ENCODE data around the gene FBXO28. TPM values are rescaled to one million over a fixed set of nuclear protein-coding genes. Genes with fewer than 3 reads are reported as not detected.
"Not testable (repeated sequence)": the region's sequence is repeated elsewhere in the genome, so short reads cannot be mapped to it uniquely, and the experiment has no call there.

FBXO28 gene
- total and polyA plus RNA-seq, 7 donors = 10.2 to 32.7 (median 21.9) TPM

GRCh38 chr1:224076407-224076806, 37.5 kb upstream of the FBXO28 start:
- H3K4me1 ChIP-seq = no peaks in the 10 kb centered on the region
- 89 to 94% methylated on average over 3 of the region's 3 CpGs for WGBS, 2 donors
- no peak for TF ChIP-seq CTCF (IDR thresholded peaks at IDR 0.05)
- no peak for TF ChIP-seq EP300 (IDR thresholded peaks at IDR 0.05)
- no peak for TF ChIP-seq POLR2A (IDR thresholded peaks at IDR 0.05)
- TF ChIP-seq POLR2AphosphoS5 (IDR thresholded peaks at IDR 0.05) = no peak

GRCh38 chr1:224079644-224080043, 34.3 kb upstream of the FBXO28 start:
- peak overlapping the region in 1 of 4 donors; percentile 11 for H3K27ac ChIP-seq
- intact Hi-C loops (cut with DNase I); H3K9me3 ChIP-seq; H3K36me3 ChIP-seq; H3K4me1 ChIP-seq; DNase-seq; H3K27me3 ChIP-seq; H3K4me3 ChIP-seq: not testable (repeated sequence)
- 30 to 70% methylated on average over 9 of the region's 9 CpGs for WGBS, 2 donors

More at GRCh38 chr1:224076407-224076806, 37.5 kb upstream of the FBXO28 start:
- Histone ChIP-seq H3K36me3 (no peaks in the 10 kb centered on the region), H3K27me3 (no peaks in the 10 kb centered on the region), H3K9me3 (peaks cover 0 to 2% (median 0%) of the 10 kb centered on the region in 4 donors), H3K27ac (no peak overlapping the region), H3K4me3 (no peak overlapping the region)
- no peak for DNase-seq
- intact Hi-C loops (cut with DNase I) = no loop called here

- H3K4me3 ChIP-seq = no peak overlapping the region
- WGBS, 2 donors = 73 to 76% methylated on average over 9 of the region's 9 CpGs
- no peaks in the 10 kb centered on the region for H3K27me3 ChIP-seq
- TF ChIP-seq POLR2AphosphoS5 (IDR thresholded peaks at IDR 0.05) (no peak), EP300 (IDR thresholded peaks at IDR 0.05) (no peak), POLR2A (IDR thresholded peaks at IDR 0.05) (no peak), CTCF (IDR thresholded peaks at IDR 0.05) (no peak)
- H3K4me1 ChIP-seq = no peaks in the 10 kb centered on the region
- no peaks in the 10 kb centered on the region for H3K36me3 ChIP-seq
- peak overlapping the region in 1 of 4 donors; percentile 11 for H3K27ac ChIP-seq
- DNase-seq = no peak
- intact Hi-C loops (cut with DNase I) = no loop called here
- H3K9me3 ChIP-seq = no peaks in the 10 kb centered on the region
These were observed 33.7 kb upstream of the FBXO28 start for GRCh38 chr1:224080115-224080774.

GRCh38 chr1:224081604-224082003, 32.3 kb upstream of the FBXO28 start:
- no peak for DNase-seq
- Histone ChIP-seq H3K4me3 (no peak overlapping the region), H3K27me3 (no peaks in the 10 kb centered on the region), H3K36me3 (no peaks in the 10 kb centered on the region), H3K27ac (no peak overlapping the region), H3K9me3 (no peaks in the 10 kb centered on the region), H3K4me1 (no peaks in the 10 kb centered on the region)
- intact Hi-C loops (cut with DNase I) = no loop called here
- TF ChIP-seq POLR2A (IDR thresholded peaks at IDR 0.05) (no peak), POLR2AphosphoS5 (IDR thresholded peaks at IDR 0.05) (no peak), EP300 (IDR thresholded peaks at IDR 0.05) (no peak), CTCF (IDR thresholded peaks at IDR 0.05) (no peak)
- WGBS, 2 donors = 92 to 97% methylated on average over 2 of the region's 2 CpGs

GRCh38 chr1:224082146-224082545, 31.8 kb upstream of the FBXO28 start:
- no peaks in the 10 kb centered on the region for H3K9me3 ChIP-seq
- no peaks in the 10 kb centered on the region for H3K27me3 ChIP-seq
- intact Hi-C loops (cut with DNase I) = no loop called here
- no peaks in the 10 kb centered on the region for H3K36me3 ChIP-seq
- H3K27ac ChIP-seq = no peak overlapping the region
- H3K4me3 ChIP-seq = no peak overlapping the region
- WGBS, 2 donors = 65 to 82% methylated on average over 4 of the region's 4 CpGs
- TF ChIP-seq POLR2A (IDR thresholded peaks at IDR 0.05) (no peak), EP300 (IDR thresholded peaks at IDR 0.05) (no peak), CTCF (IDR thresholded peaks at IDR 0.05) (no peak), POLR2AphosphoS5 (IDR thresholded peaks at IDR 0.05) (no peak)
- no peak for DNase-seq
- H3K4me1 ChIP-seq = no peaks in the 10 kb centered on the region

Measured in sigmoid colon (tissue), 7 donors.